ENCODE results near the gene ADAMTS17. TPM values are rescaled to one million over a fixed set of nuclear protein-coding genes. Genes with fewer than 3 reads are reported as not detected.

The ADAMTS17 gene
- total RNA-seq, 4 donors from 2014 or later, result 7.2 to 15.1 (median 8.9) TPM

- no peak overlapping the region for H3K27ac ChIP-seq
- no peak overlapping the region for H3K4me3 ChIP-seq
- no peak for TF ChIP-seq POLR2A (IDR thresholded peaks at IDR 0.05)
- no peak for TF ChIP-seq CTCF (IDR thresholded peaks at IDR 0.05)
- no peaks in the 10 kb centered on the region for H3K36me3 ChIP-seq
- no peaks in the 10 kb centered on the region for H3K4me1 ChIP-seq
- no peaks in the 10 kb centered on the region for H3K27me3 ChIP-seq
- no peaks in the 10 kb centered on the region for H3K9me3 ChIP-seq
- no peak for DNase-seq
These were observed 362.4 kb downstream of the ADAMTS17 start for GRCh38 chr15:99979371-99979770.

- no peak for TF ChIP-seq CTCF (IDR thresholded peaks at IDR 0.05)
- no peak for TF ChIP-seq POLR2A (IDR thresholded peaks at IDR 0.05)
- no peak for DNase-seq
- H3K27ac ChIP-seq, result no peak overlapping the region
- no peaks in the 10 kb centered on the region for H3K9me3 ChIP-seq
- no peaks in the 10 kb centered on the region for H3K36me3 ChIP-seq
- H3K4me1 ChIP-seq, result no peaks in the 10 kb centered on the region
- H3K27me3 ChIP-seq, result no peaks in the 10 kb centered on the region
- no peak overlapping the region for H3K4me3 ChIP-seq
These were observed 363.3 kb downstream of the ADAMTS17 start for GRCh38 chr15:99978426-99978825.

- no peaks in the 10 kb centered on the region for H3K36me3 ChIP-seq
- TF ChIP-seq CTCF (IDR thresholded peaks at IDR 0.05) (no peak), POLR2A (IDR thresholded peaks at IDR 0.05) (no peak)
- no peaks in the 10 kb centered on the region for H3K27me3 ChIP-seq
- H3K9me3 ChIP-seq, result no peaks in the 10 kb centered on the region
- no peaks in the 10 kb centered on the region for H3K4me1 ChIP-seq
- DNase-seq, result no peak
- no peak overlapping the region for H3K27ac ChIP-seq
- H3K4me3 ChIP-seq, result no peak overlapping the region
These were observed 363.8 kb downstream of the ADAMTS17 start for GRCh38 chr15:99977929-99978328.

- Histone ChIP-seq H3K36me3 (no peaks in the 10 kb centered on the region), H3K27me3 (no peaks in the 10 kb centered on the region), H3K4me1 (no peaks in the 10 kb centered on the region), H3K9me3 (no peaks in the 10 kb centered on the region), H3K4me3 (no peak overlapping the region), H3K27ac (no peak overlapping the region)
- TF ChIP-seq POLR2A (IDR thresholded peaks at IDR 0.05) (no peak), CTCF (IDR thresholded peaks at IDR 0.05) (no peak)
- no peak for DNase-seq
These were observed 364.9 kb downstream of the ADAMTS17 start for GRCh38 chr15:99976811-99977271.

- TF ChIP-seq CTCF (IDR thresholded peaks at IDR 0.05) (no peak), POLR2A (IDR thresholded peaks at IDR 0.05) (no peak)
These were observed 365.8 kb downstream of the ADAMTS17 start for GRCh38 chr15:99976000-99976399.

GRCh38 chr15:99974246-99974645, 367.5 kb downstream of the ADAMTS17 start:
- Histone ChIP-seq H3K27me3 (no peaks in the 10 kb centered on the region), H3K9me3 (no peaks in the 10 kb centered on the region), H3K27ac (no peak overlapping the region), H3K36me3 (no peaks in the 10 kb centered on the region), H3K4me1 (no peaks in the 10 kb centered on the region), H3K4me3 (no peak overlapping the region)
- peak in 1 of 3 donors; percentile 33 for DNase-seq
- TF ChIP-seq POLR2A (IDR thresholded peaks at IDR 0.05), result no peak
- no peak for TF ChIP-seq CTCF (IDR thresholded peaks at IDR 0.05)

More at GRCh38 chr15:99976000-99976399, 365.8 kb downstream of the ADAMTS17 start:
- DNase-seq, result no peak
- Histone ChIP-seq H3K4me1 (no peaks in the 10 kb centered on the region), H3K36me3 (no peaks in the 10 kb centered on the region), H3K4me3 (no peak overlapping the region), H3K27ac (no peak overlapping the region), H3K27me3 (no peaks in the 10 kb centered on the region), H3K9me3 (no peaks in the 10 kb centered on the region)
